K562 (cell line): Measurements from ENCODE around the gene TMX4. TPM values are rescaled to one million over a fixed set of nuclear protein-coding genes. Genes with fewer than 3 reads are reported as not detected.

Source experiments
- ATAC-seq: fragments of 200-7000 bp; cut with Tn5 transposase; 3 replicates; pipeline ENCODE4 v1.9.1; 2020; ENCODE audit warnings: moderate library complexity
- BruUV-seq: library from RNA; stranded (reverse); fragments of 400-500 nt; replicated peaks from 2 replicates; lab custom pipeline; 2021; lab: Mats Ljungman, UMichigan
- CTCF ChIA-PET: fragments of 300-600 bp; formaldehyde crosslinking; extraction: SDS; loops from one replicate; lab custom pipeline; 2021; ENCODE audit warnings: low intra/inter-chr PET ratio; lab: Yijun Ruan, JAX
- POLR2A ChIA-PET: fragments of 300-600, 350-650 bp; sonication (Branson Sonifier 250); formaldehyde crosslinking; extraction: SDS; loops from one replicate; lab custom pipeline; 2021; ENCODE audit warnings: antibody characterized with exemption, inconsistent platforms; lab: Yijun Ruan, JAX
- DNase-seq, 4 experiments: peaks; one replicate each; pipeline versions ENCODE4 v3.0.0 to v3.0.0-alpha.2; 2011 to 2018; ENCODE audit warnings: low spot score in 3 of 4, mixed read lengths in 3 of 4; ENCODE audit errors: extremely low read depth in 1 of 4
- FAIRE-seq: peaks from 2 replicates; lab custom pipeline; 2011; peaks lifted over from hg19 to GRCh38; lab: Jason Lieb, UNC
- H2AFZ ChIP-seq: 2 replicates; pipeline ENCODE4 v1.6.0; 2011; ENCODE audit warnings: low read depth, low read length, control low read depth, inconsistent platforms
- H3K27ac ChIP-seq: fragments of 200-600 bp; 3 replicates; pipeline ENCODE4 v1.8.0; 2011; ENCODE audit warnings: low read depth, mild to moderate bottlenecking, control low read depth, inconsistent platforms, low read length, moderate library complexity, mixed read lengths; ENCODE audit errors: extremely low read depth
- H3K27me3 ChIP-seq, 2 experiments: fragments of 300-600 bp in 1 of 2; 2 replicates in 1 of 2; 3 replicates in 1 of 2; pipeline versions ENCODE4 v1.6.0 to v1.8.0; 2011; ENCODE audit warnings: inconsistent platforms in 2 of 2, low read length in 2 of 2, mild to moderate bottlenecking in 1 of 2, mixed read lengths in 1 of 2, moderate library complexity in 1 of 2; ENCODE audit not compliant: control insufficient read depth in 2 of 2, insufficient read depth in 2 of 2
- H3K36me3 ChIP-seq: fragments of 300-600 bp; 3 replicates; pipeline ENCODE4 v1.8.0; 2011; ENCODE audit warnings: mild to moderate bottlenecking, low read length, inconsistent platforms; ENCODE audit not compliant: control insufficient read depth, insufficient read depth
- H3K4me1 ChIP-seq, 2 experiments: fragments of 200-600 bp in 1 of 2; replicated peaks in 1 of 2; 2 replicates in 1 of 2; 3 replicates in 1 of 2; pipeline versions ENCODE4 v1.5.1 to v1.8.0; 2011; ENCODE audit warnings: inconsistent platforms in 2 of 2, low read length in 2 of 2, mild to moderate bottlenecking in 1 of 2, mixed read lengths in 1 of 2, moderate library complexity in 1 of 2; ENCODE audit not compliant: control insufficient read depth in 2 of 2, insufficient read depth in 2 of 2
- H3K4me2 ChIP-seq: 2 replicates; pipeline ENCODE4 v1.6.1; 2011; ENCODE audit warnings: low read length, control low read depth, inconsistent platforms, mixed read lengths; ENCODE audit not compliant: insufficient read depth
- H3K4me3 ChIP-seq: fragments of 200-600 bp; sonication (generic), shearing (Covaris generic); 2 replicates; pipeline ENCODE4 v1.5.1; 2016; ENCODE audit warnings: control low read depth, inconsistent platforms
- H3K79me2 ChIP-seq: fragments of 200-600 bp; 3 replicates; pipeline ENCODE4 v1.8.0; 2011; ENCODE audit warnings: low read length, inconsistent platforms; ENCODE audit not compliant: control insufficient read depth, insufficient read depth
- H3K9ac ChIP-seq, 2 experiments: 2 replicates each; pipeline versions ENCODE4 v1.6.0 to v1.6.1; 2011; ENCODE audit warnings: low read depth in 2 of 2, low read length in 2 of 2, control low read depth in 1 of 2, inconsistent platforms in 1 of 2, mild to moderate bottlenecking in 1 of 2, mixed read lengths in 1 of 2; ENCODE audit not compliant: insufficient read depth in 1 of 2
- H3K9me1 ChIP-seq: one replicate; pipeline ENCODE4 v1.6.0; 2011; ENCODE audit warnings: inconsistent platforms, mild to moderate bottlenecking, low read length, moderate library complexity; ENCODE audit not compliant: control insufficient read depth, insufficient read depth
- H3K9me3 ChIP-seq: replicated peaks from 2 replicates; pipeline ENCODE4 v1.5.1; 2011; ENCODE audit warnings: low read depth, low read length, inconsistent platforms; ENCODE audit not compliant: control insufficient read depth, insufficient read depth
- H4K20me1 ChIP-seq: replicated peaks from 2 replicates; pipeline ENCODE4 v1.6.1; 2011; ENCODE audit warnings: low read length, inconsistent platforms, mixed read lengths; ENCODE audit not compliant: control insufficient read depth, insufficient read depth
- SMAD4 ChIP-seq: fragments of 250-450 bp; sonication (Bioruptor Pico); conservative IDR thresholded peaks from 2 replicates; pipeline ENCODE4 v1.8.0; 2021; ENCODE audit warnings: inconsistent platforms, mild to moderate bottlenecking, moderate library complexity
- WGBS: fragments of 100-300 bp; shearing (Covaris generic); methylation state at CpG from one replicate; pipeline ENCODE4 v1.1.6; 2016; ENCODE audit warnings: low coverage, mixed read lengths; ENCODE audit not compliant: insufficient coverage; ENCODE audit errors: missing lambda C conversion rate; 5-methylcytosine and 5-hydroxymethylcytosine counted together
- in situ Hi-C: fragments of 300-500 bp; cut with MboI; formaldehyde crosslinking; loops from 4 replicates; pipeline ENCODE4 v1.15.0; 2018; ENCODE audit warnings: inconsistent platforms, mixed read lengths
- intact Hi-C: fragments of 100-400 bp; cut with micrococcal nuclease; formaldehyde crosslinking; loops from 2 replicates; pipeline ENCODE4 v1.14.2; 2022
- polyA plus RNA-seq, 8 experiments: library from polyadenylated mRNA; depleted of rRNA in 4 of 8; stranded (reverse) in 5 of 8; unstranded in 3 of 8; fragments of >200 nt; fragmentation: Nextera tagmentation in 2 of 8; fragmentation: Illumina TruSeq in 1 of 8; extraction: Ambion mirVana in 2 of 8; extraction: Trizol in 1 of 8; gene quantifications; 2 replicates each; pipeline versions ENCODE4 v1.2.1 to v1.2.3, GENCODE V29; 2011 to 2014; ENCODE audit warnings: inconsistent platforms in 1 of 8, missing spikeins in 1 of 8
- total RNA-seq, 7 experiments: library from RNA; depleted of rRNA in 6 of 7; stranded (reverse); fragments of >200 nt in 6 of 7; fragmentation: Illumina TruSeq in 2 of 7; extraction: Trizol in 2 of 7; gene quantifications; 2 replicates each; pipeline versions ENCODE4 v1.2.1 to v1.2.3, GENCODE V29; 2011 to 2021; ENCODE audit warnings: low replicate concordance in 1 of 7
- TF ChIP-seq, protein P1 (sequence below): fragments of 250-450 bp; sonication (Bioruptor Pico); IDR thresholded peaks from 2 replicates; pipeline ENCODE4 v1.5.0; 2022; ENCODE audit warnings: mild to moderate bottlenecking

The TMX4 gene
- total and polyA plus RNA-seq, 9 of the 15 experiments (the other 6 are each of a cell fraction or from before 2014, with no cell fraction given), result 4.4 to 19.3 (median 10.8) TPM

DNA sequence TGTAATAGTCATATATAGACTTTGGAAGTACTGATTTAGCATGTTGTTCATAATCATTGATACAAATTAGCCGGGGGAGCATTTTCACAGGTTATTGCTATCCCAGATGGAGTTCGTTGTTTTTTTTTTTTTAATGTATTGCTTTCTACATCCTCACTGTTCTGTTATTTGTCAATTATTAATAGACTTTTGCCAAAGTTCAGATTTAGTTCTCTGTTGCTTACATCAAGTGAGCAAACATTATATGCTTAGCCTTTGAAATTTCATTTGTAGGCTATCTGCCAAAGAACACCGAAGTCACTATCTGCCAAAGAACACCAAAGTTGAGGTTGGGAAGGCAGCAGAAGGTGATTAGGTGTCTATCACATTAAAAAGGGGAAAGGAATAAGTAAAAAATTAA lies 79.2 kb downstream of the TMX4 start, which contains the start of gene HAO1:
Gene HAO1, minus strand, starts transcription at position 118 of the 400 bp plus-strand sequence. Its CDS starts 36 bp downstream, at position 82.
- no peak within 1 kb of the TSS for H2AFZ ChIP-seq
- H3K79me2 ChIP-seq, result no peaks in the 10 kb centered on the region
- H3K4me3 ChIP-seq, result no peak within 1 kb of the TSS
- intact Hi-C loops, result no loop called here
- no peaks in the 10 kb centered on the region for H3K27me3 ChIP-seq
- CTCF ChIA-PET, result no interaction called here
- BruUV-seq, result no TSS peak
- no peaks in the 10 kb centered on the region for H3K9me1 ChIP-seq
- H3K4me2 ChIP-seq, result no peak within 1 kb of the TSS
- DNase-seq, result no peak
- FAIRE-seq, result no peak
- H3K36me3 ChIP-seq, result no peaks in the 10 kb centered on the region
- H4K20me1 ChIP-seq, result no peaks in the 10 kb centered on the region
- no peaks in the 10 kb centered on the region for H3K9me3 ChIP-seq
- POLR2A ChIA-PET, result no interaction called here
- no peak for ATAC-seq
- H3K4me1 ChIP-seq, result no peaks in the 10 kb centered on the region
- WGBS, result 0% methylated on average over 3 of the region's 3 CpGs
- in situ Hi-C loops, result loop anchor here (25.0 kb wide), 1 partner anchor 772 kb away; no protein-coding TSS in a partner anchor
- H3K27ac ChIP-seq, result no peak within 1 kb of the TSS
- TF ChIP-seq, protein P1, sequence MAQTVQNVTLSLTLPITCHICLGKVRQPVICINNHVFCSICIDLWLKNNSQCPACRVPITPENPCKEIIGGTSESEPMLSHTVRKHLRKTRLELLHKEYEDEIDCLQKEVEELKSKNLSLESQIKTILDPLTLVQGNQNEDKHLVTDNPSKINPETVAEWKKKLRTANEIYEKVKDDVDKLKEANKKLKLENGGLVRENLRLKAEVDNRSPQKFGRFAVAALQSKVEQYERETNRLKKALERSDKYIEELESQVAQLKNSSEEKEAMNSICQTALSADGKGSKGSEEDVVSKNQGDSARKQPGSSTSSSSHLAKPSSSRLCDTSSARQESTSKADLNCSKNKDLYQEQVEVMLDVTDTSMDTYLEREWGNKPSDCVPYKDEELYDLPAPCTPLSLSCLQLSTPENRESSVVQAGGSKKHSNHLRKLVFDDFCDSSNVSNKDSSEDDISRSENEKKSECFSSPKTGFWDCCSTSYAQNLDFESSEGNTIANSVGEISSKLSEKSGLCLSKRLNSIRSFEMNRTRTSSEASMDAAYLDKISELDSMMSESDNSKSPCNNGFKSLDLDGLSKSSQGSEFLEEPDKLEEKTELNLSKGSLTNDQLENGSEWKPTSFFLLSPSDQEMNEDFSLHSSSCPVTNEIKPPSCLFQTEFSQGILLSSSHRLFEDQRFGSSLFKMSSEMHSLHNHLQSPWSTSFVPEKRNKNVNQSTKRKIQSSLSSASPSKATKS (CRISPR knock-in tag), result no peak
- no peak for TF ChIP-seq SMAD4
- H3K9ac ChIP-seq, result no peak within 1 kb of the TSS

DNA sequence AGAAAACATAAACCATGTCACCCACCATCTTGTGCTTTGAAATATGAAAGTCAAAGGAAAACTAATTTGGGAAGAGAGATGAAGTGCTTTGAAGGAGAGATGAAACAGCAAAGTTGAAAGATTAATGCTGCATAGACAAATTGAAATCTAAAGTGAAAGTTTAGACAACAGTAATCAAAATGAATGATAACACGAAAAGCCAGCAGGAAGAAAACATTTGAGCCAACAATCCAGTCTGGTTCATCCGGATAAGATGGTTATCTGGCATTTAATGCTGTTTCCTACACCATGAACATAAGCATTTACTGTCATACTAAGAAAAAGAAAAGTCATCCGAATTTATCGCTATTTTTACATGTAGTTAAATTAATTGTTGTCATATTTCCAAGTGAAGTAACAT lies 79.9 kb downstream of the TMX4 start:
- Histone ChIP-seq H3K36me3 (no peaks in the 10 kb centered on the region), H3K9me1 (no peaks in the 10 kb centered on the region), H3K27me3 (no peaks in the 10 kb centered on the region), H2AFZ (no peak overlapping the region), H3K4me2 (no peak overlapping the region), H3K9ac (no peak overlapping the region), H3K27ac (no peak overlapping the region), H3K9me3 (no peaks in the 10 kb centered on the region), H3K4me3 (no peak overlapping the region), H3K4me1 (no peaks in the 10 kb centered on the region), H4K20me1 (no peaks in the 10 kb centered on the region), H3K79me2 (no peaks in the 10 kb centered on the region)
- POLR2A ChIA-PET, result no interaction called here
- DNase-seq, result no peak
- no peak for ATAC-seq
- CTCF ChIA-PET, result no interaction called here
- intact Hi-C loops, result loop anchor here (5.0 kb wide), 1 partner anchor 448 kb away; no protein-coding TSS in a partner anchor
- BruUV-seq, result no TSS peak
- 2% methylated on average over 4 of the region's 4 CpGs for WGBS
- FAIRE-seq, result no peak
- in situ Hi-C loops, result loop anchor here (25.0 kb wide), 1 partner anchor 773 kb away; no protein-coding TSS in a partner anchor
